Measurements from ENCODE around the gene RABL3. TPM values are rescaled to one million over a fixed set of nuclear protein-coding genes. Genes with fewer than 3 reads are reported as not detected.

RABL3 gene
- total and polyA plus RNA-seq, 10 donors = 4.3 to 24.0 (median 15.9) TPM

DNA sequence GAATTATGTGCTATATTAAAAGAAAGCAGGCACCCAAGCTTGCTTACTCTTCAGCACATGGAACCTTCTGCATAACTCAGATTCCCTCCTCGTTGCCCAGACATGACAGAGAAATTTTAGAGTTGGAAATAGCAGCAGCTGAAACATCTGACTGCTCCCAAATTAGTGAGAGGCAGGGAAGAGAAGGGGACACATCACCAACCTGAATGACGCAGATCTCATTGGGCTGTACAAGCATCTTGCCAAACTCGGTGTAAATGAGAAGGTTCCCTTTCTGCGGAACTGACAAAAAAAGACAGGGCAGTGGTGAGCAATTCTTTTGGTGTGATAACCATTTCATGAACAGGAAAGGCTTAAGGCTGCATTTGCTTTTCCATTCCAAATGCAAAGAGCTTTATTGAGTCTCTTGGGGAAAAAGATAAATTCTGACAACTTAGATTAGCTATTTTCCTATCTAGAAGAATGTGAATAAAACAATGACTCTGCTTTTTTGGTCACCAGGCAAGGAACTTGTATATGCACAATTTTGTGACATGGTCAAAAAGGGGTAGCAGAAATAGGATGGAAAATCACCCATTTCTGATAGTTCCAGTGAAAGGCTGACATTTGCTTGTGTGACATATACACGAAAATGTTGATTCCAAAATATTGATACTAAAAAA lies 95.4 kb downstream of the RABL3 start:
- no peaks in the 10 kb centered on the region for H3K36me3 ChIP-seq
- TF ChIP-seq POLR2A (IDR thresholded peaks at IDR 0.05) (no peak), POLR2AphosphoS5 (IDR thresholded peaks at IDR 0.05) (no peak)
- TF ChIP-seq, protein P1, sequence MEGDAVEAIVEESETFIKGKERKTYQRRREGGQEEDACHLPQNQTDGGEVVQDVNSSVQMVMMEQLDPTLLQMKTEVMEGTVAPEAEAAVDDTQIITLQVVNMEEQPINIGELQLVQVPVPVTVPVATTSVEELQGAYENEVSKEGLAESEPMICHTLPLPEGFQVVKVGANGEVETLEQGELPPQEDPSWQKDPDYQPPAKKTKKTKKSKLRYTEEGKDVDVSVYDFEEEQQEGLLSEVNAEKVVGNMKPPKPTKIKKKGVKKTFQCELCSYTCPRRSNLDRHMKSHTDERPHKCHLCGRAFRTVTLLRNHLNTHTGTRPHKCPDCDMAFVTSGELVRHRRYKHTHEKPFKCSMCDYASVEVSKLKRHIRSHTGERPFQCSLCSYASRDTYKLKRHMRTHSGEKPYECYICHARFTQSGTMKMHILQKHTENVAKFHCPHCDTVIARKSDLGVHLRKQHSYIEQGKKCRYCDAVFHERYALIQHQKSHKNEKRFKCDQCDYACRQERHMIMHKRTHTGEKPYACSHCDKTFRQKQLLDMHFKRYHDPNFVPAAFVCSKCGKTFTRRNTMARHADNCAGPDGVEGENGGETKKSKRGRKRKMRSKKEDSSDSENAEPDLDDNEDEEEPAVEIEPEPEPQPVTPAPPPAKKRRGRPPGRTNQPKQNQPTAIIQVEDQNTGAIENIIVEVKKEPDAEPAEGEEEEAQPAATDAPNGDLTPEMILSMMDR (IDR thresholded peaks at IDR 0.05 in 8 of 11, conservative IDR thresholded peaks at IDR 0.05 in 3 of 11) = no peak
- intact Hi-C loops (cut with DNase I; ENCODE audit: low total_unique reads) = no loop called here
- H3K27me3 ChIP-seq (replicated peaks in 1 of 7) = no peaks in the 10 kb centered on the region
- no peak overlapping the region for H3K4me3 ChIP-seq
- DNase-seq = no peak
- H3K27ac ChIP-seq = no peak overlapping the region
- no peaks in the 10 kb centered on the region for H3K9me3 ChIP-seq
- no peaks in the 10 kb centered on the region for H3K4me1 ChIP-seq
- WGBS, 5 donors = 82 to 91% (median 85%) methylated on average over 5 of the region's 5 CpGs

DNA sequence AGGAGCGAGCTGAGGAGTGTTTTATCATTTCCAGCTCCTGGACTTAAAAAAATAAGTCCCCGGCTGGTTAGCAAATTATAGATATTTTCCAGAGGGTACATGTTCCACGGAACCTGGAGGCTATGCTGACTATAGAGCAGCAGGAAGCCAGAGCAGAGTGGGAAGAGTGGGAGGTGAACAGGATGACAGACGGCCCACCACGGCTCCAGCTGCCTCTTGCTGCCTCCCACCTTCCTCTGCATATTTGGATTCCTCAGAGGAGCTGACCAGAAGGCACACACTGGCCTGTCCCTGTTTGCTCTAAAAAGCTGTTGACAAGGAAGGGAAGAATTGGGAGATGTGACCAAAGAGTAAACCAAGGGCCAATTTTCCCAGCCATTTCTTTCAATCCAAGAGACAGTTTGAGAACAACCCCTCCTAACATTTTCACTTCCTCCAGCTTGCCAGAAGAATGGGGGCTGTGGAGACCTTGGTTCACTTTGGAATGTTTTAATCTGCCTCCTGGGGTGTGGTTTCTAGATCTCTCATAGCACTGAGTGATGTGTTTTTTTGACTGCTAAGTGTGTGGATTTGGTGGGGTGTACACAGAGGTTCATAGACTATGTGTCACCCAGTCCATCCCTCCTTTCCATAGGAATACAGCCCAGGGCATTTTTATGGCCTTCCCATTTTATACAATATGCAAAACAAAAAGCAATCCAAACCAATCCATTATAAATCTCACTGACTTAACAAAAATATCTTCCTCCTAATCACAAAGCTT lies 97.1 kb downstream of the RABL3 start:
- DNase-seq = no peak
- H3K4me3 ChIP-seq = no peak overlapping the region
- WGBS, 5 donors = 48 to 66% (median 63%) methylated on average over 5 of the region's 5 CpGs
- no peaks in the 10 kb centered on the region for H3K9me3 ChIP-seq
- intact Hi-C loops (cut with DNase I; ENCODE audit: low total_unique reads) = no loop called here
- no peaks in the 10 kb centered on the region for H3K36me3 ChIP-seq
- no peaks in the 10 kb centered on the region for H3K27me3 ChIP-seq (replicated peaks in 1 of 7)
- peak overlapping the region in 3 of 8 donors; percentile 15 to 34 (median 29) for H3K27ac ChIP-seq
- H3K4me1 ChIP-seq = no peaks in the 10 kb centered on the region
- TF ChIP-seq, protein P1 (IDR thresholded peaks at IDR 0.05 in 8 of 11, conservative IDR thresholded peaks at IDR 0.05 in 3 of 11) = no peak
- TF ChIP-seq POLR2A (IDR thresholded peaks at IDR 0.05) (no peak), POLR2AphosphoS5 (IDR thresholded peaks at IDR 0.05) (no peak)

DNA sequence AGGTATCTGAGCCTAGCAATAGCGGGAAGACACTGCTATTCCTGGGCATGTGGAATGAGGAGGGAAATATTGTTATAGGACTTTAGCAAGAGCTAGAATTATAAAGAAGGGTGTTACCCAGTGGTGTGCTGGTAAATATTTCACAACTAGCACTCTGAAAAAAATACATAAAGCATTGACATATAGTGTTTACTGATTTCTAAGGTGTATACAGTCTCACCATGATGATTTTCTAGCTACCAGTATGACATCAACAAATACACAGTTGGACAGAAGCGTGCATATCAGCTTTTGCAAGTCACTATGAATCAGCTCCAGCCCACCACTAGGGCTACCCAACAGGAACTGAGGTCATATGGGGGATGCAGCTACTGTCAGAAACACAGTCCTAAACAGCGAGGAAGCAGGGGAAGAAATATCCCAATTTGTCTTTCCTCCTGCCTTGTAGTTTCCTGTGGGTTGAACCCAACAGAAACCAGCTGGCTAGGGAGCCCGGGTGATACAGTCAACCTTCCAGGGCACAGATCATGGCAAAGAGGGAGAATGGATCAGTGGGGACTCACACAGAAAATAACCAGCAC lies 99.9 kb downstream of the RABL3 start:
- TF ChIP-seq POLR2A (IDR thresholded peaks at IDR 0.05) (no peak), POLR2AphosphoS5 (IDR thresholded peaks at IDR 0.05) (no peak)
- TF ChIP-seq, protein P1 (IDR thresholded peaks at IDR 0.05 in 8 of 11, conservative IDR thresholded peaks at IDR 0.05 in 3 of 11) = no peak
- DNase-seq = no peak
- peak overlapping the region in 1 of 8 donors; percentile 42 for H3K27ac ChIP-seq
- intact Hi-C loops (cut with DNase I; ENCODE audit: low total_unique reads) = no loop called here
- H3K36me3 ChIP-seq = no peaks in the 10 kb centered on the region
- 27 to 34% (median 31%) methylated on average over 4 of the region's 4 CpGs for WGBS, 5 donors
- no peaks in the 10 kb centered on the region for H3K4me1 ChIP-seq
- no peaks in the 10 kb centered on the region for H3K9me3 ChIP-seq
- no peaks in the 10 kb centered on the region for H3K27me3 ChIP-seq (replicated peaks in 1 of 7)
- H3K4me3 ChIP-seq = no peak overlapping the region

DNA sequence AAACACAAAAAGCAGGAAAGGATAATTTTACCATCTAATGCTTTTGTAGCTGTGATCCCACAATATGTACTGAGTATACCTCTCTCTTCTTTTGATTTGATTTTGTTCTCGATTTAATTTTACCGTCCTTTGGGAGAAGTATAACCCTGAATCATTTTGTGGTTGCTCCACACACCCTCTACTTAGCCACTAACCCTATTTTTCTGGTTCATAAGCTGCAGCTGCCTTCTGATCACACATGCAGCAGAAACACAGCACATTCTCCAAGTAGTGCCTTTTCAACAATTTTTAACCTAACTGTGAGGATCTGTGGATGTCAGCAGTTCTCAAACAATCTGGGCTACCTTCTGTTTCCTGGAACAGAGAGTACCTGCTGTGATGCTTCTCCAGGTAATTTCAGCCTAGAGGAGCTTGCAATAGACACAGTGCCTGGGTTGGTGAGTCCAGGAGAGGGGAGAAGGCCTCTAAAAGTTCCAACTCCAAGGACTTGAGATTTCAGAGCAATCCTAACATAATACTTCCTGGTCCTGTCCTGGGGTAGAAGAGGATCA lies 100.5 kb downstream of the RABL3 start:
- TF ChIP-seq, protein P1 (IDR thresholded peaks at IDR 0.05 in 8 of 11, conservative IDR thresholded peaks at IDR 0.05 in 3 of 11) = no peak
- no peak for TF ChIP-seq POLR2A (IDR thresholded peaks at IDR 0.05)
- WGBS, 5 donors = 83 to 95% (median 88%) methylated on average over 2 of the region's 2 CpGs
- intact Hi-C loops (cut with DNase I; ENCODE audit: low total_unique reads) = no loop called here
- Histone ChIP-seq H3K4me1 (no peaks in the 10 kb centered on the region), H3K27me3 (replicated peaks in 1 of 7) (no peaks in the 10 kb centered on the region), H3K9me3 (no peaks in the 10 kb centered on the region), H3K27ac (peak overlapping the region in 3 of 8 donors; percentile 6 to 42 (median 36)), H3K4me3 (no peak overlapping the region), H3K36me3 (no peaks in the 10 kb centered on the region)
- DNase-seq = no peak
